Measurements from ENCODE around the gene BATF. TPM values are rescaled to one million over a fixed set of nuclear protein-coding genes. Genes with fewer than 3 reads are reported as not detected.

BATF gene, protein sequence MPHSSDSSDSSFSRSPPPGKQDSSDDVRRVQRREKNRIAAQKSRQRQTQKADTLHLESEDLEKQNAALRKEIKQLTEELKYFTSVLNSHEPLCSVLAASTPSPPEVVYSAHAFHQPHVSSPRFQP
- total RNA-seq = 0.65 and 0.78 TPM in 2 replicates

DNA sequence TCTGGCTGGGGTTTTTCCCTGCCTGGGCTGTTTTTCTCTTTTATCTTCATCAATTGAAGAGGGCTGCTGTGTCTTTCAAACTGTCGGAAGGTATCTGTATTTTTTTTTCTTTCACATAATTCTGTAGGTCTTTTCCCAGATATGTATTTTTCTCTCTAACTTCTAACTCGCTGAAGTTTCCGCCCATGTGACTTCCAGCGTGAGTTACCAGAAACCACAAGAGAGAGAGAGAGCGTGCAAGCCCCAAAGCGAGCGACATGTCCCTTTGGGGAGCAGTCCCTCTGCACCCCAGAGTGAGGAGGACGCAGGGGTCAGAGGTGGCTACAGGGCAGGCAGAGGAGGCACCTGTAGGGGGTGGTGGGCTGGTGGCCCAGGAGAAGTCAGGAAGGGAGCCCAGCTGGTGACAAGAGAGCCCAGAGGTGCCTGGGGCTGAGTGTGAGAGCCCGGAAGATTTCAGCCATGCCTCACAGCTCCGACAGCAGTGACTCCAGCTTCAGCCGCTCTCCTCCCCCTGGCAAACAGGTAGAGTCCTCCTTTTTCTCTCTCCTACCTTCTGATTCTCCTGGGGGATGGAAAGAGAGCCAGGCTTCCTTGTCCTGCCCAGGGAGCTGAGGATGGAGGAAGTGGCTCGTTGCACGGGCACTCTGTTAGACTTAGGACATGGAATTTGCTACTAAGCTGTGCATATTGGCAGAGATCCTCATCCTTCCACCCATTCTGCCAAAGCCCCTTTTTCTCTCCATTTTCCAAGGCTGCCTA lies at the start of gene BATF:
BATF (plus strand) TSS at position 246 of the 759 bp plus-strand sequence; CDS start at position 460, 214 bp downstream.

DNA sequence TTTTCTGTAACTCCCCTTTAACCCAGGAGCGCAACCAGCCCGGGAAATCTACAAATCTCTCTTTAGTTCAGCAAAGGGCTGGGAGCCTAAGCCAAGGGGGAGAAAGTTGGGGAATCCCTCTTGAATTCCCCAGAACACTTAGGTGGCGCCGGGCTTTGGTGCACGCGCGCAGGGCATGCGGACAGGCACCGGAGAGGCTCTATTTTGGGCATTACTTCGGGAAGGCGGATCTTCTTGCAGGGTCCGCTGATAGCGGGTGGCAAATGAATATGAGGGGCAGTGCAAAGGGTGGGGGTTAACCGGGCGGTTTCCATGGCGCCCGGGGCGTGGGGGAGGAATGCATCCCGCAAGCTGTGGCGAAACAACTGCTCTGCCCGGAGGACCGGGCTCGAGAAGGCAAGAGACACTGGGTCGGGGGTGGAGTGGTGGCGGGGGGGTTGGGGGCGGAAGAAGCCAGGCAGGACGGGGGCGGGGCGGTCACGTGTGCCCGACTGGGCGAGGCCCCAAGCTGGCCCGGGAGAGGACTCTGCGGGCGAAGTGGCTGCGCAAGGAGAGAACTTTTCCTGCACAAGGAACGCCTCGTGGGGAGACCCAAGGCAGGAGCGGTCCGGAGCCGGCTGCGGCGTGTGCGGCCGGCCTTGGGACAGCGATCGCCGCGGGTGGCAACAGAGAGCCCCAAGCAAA lies 56.0 kb downstream of the BATF start, which contains the start of gene FLVCR2:
FLVCR2 (plus strand) TSS at position 519 of the 684 bp plus-strand sequence. CDS start 353 bp downstream, outside the sequence.

Other genes with a start within 250 kb of the BATF start
- gene FOS, start 243.6 kb upstream of the BATF start, total RNA-seq = 10.6 and 258 TPM in 2 replicates
- 95.4 and 122 TPM in 2 replicates for gene JDP2, start 94.4 kb upstream of the BATF start, total RNA-seq
- 2.9 and 4.8 TPM in 2 replicates for gene FLVCR2, start 56.2 kb downstream of the BATF start, total RNA-seq
- gene ERG28, start 138.4 kb downstream of the BATF start, total RNA-seq = 7.7 and 8.2 TPM in 2 replicates
- 26.3 and 32.4 TPM in 2 replicates for gene TTLL5, start 138.8 kb downstream of the BATF start, total RNA-seq